Measurements from ENCODE around the gene MLXIPL.

- TF ChIP-seq CTCF (IDR thresholded peaks at IDR 0.05): no peak
- no peak for TF ChIP-seq POLR2AphosphoS5 (IDR thresholded peaks at IDR 0.05; ENCODE audit: low read depth, low read length)
- TF ChIP-seq TCF7L2 (IDR thresholded peaks at IDR 0.05; ENCODE audit: low read depth, low read length): no peak
Observed at GRCh38 chr7:73599916-73600315, 24.4 kb downstream of the MLXIPL start.

All from Panc1 (cell line).